ENCODE results near the gene CFAP57. TPM values are rescaled to one million over a fixed set of nuclear protein-coding genes. Genes with fewer than 3 reads are reported as not detected.

The CFAP57 gene
- polyA plus RNA-seq, 3 donors: 3.1 to 6.1 (median 4.0) TPM

GRCh38 chr1:43286115-43286514 lies 114.0 kb downstream of the CFAP57 start:
- no peak for DNase-seq (ENCODE audit: extremely low read depth in 1 of 11, low read depth in 9 of 11, low spot score in 4 of 11)

GRCh38 chr1:43286533-43286932 lies 114.4 kb downstream of the CFAP57 start:
- DNase-seq (ENCODE audit: extremely low read depth in 1 of 11, low read depth in 9 of 11, low spot score in 4 of 11): no peak

GRCh38 chr1:43288058-43288784 lies 116.1 kb downstream of the CFAP57 start:
- no peak for DNase-seq (ENCODE audit: extremely low read depth in 1 of 11, low read depth in 9 of 11, low spot score in 4 of 11)

GRCh38 chr1:43288785-43289706 lies 116.9 kb downstream of the CFAP57 start:
- no peak for DNase-seq (ENCODE audit: extremely low read depth in 1 of 11, low read depth in 9 of 11, low spot score in 4 of 11)

GRCh38 chr1:43292216-43292615 lies 120.1 kb downstream of the CFAP57 start:
- DNase-seq (ENCODE audit: extremely low read depth in 1 of 11, low read depth in 9 of 11, low spot score in 4 of 11): no peak

- no peak for DNase-seq (ENCODE audit: extremely low read depth in 1 of 11, low read depth in 9 of 11, low spot score in 4 of 11)
These were observed 120.5 kb downstream of the CFAP57 start for GRCh38 chr1:43292679-43293078.

- no peak for DNase-seq (ENCODE audit: extremely low read depth in 1 of 11, low read depth in 9 of 11, low spot score in 4 of 11)
These were observed 121.0 kb downstream of the CFAP57 start for GRCh38 chr1:43293176-43293575.

GRCh38 chr1:43293896-43294760 lies 122.0 kb downstream of the CFAP57 start:
- DNase-seq (ENCODE audit: extremely low read depth in 1 of 11, low read depth in 9 of 11, low spot score in 4 of 11): no peak

- DNase-seq (ENCODE audit: extremely low read depth in 1 of 11, low read depth in 9 of 11, low spot score in 4 of 11): no peak
These were observed 122.6 kb downstream of the CFAP57 start for GRCh38 chr1:43294761-43295160.

- no peak for DNase-seq (ENCODE audit: extremely low read depth in 1 of 11, low read depth in 9 of 11, low spot score in 4 of 11)
These were observed 124.1 kb downstream of the CFAP57 start for GRCh38 chr1:43296207-43296606.

- DNase-seq (ENCODE audit: extremely low read depth in 1 of 11, low read depth in 9 of 11, low spot score in 4 of 11): no peak
These were observed 125.9 kb downstream of the CFAP57 start for GRCh38 chr1:43298055-43298454.

- DNase-seq (ENCODE audit: extremely low read depth in 1 of 11, low read depth in 9 of 11, low spot score in 4 of 11): no peak
These were observed 127.0 kb downstream of the CFAP57 start for GRCh38 chr1:43299101-43299500.

- DNase-seq (ENCODE audit: extremely low read depth in 1 of 11, low read depth in 9 of 11, low spot score in 4 of 11): no peak
These were observed 128.4 kb downstream of the CFAP57 start, which contains the start of gene TIE1 for GRCh38 chr1:43300378-43301094. TIE1 (plus strand) TSS chr1:43300982; CDS start chr1:43301072, 90 bp downstream.

GRCh38 chr1:43302201-43302600 lies 130.1 kb downstream of the CFAP57 start:
- DNase-seq (ENCODE audit: extremely low read depth in 1 of 11, low read depth in 9 of 11, low spot score in 4 of 11): no peak

GRCh38 chr1:43302721-43303470 lies 130.8 kb downstream of the CFAP57 start:
- DNase-seq (ENCODE audit: extremely low read depth in 1 of 11, low read depth in 9 of 11, low spot score in 4 of 11): no peak

GRCh38 chr1:43303471-43304313 lies 131.6 kb downstream of the CFAP57 start:
- no peak for DNase-seq (ENCODE audit: extremely low read depth in 1 of 11, low read depth in 9 of 11, low spot score in 4 of 11)

Data from renal cortex interstitium (tissue), 11 donors.